Astrocyte (in vitro differentiated cells and primary cell): ENCODE data around the gene MPST.

Experiments used
- EZH2 ChIP-seq: IDR thresholded peaks from 2 replicates; pipeline ENCODE4 v1.6.1; 2012; ENCODE audit warnings: mild to moderate bottlenecking, low read length, inconsistent platforms; ENCODE audit not compliant: insufficient read depth
- TF ChIP-seq, protein P1 (sequence below): IDR thresholded peaks from 2 replicates; pipeline ENCODE4 v1.5.1; 2011; ENCODE audit warnings: low read depth, mild to moderate bottlenecking, inconsistent platforms, low read length, moderate library complexity; ENCODE audit not compliant: insufficient read depth

DNA sequence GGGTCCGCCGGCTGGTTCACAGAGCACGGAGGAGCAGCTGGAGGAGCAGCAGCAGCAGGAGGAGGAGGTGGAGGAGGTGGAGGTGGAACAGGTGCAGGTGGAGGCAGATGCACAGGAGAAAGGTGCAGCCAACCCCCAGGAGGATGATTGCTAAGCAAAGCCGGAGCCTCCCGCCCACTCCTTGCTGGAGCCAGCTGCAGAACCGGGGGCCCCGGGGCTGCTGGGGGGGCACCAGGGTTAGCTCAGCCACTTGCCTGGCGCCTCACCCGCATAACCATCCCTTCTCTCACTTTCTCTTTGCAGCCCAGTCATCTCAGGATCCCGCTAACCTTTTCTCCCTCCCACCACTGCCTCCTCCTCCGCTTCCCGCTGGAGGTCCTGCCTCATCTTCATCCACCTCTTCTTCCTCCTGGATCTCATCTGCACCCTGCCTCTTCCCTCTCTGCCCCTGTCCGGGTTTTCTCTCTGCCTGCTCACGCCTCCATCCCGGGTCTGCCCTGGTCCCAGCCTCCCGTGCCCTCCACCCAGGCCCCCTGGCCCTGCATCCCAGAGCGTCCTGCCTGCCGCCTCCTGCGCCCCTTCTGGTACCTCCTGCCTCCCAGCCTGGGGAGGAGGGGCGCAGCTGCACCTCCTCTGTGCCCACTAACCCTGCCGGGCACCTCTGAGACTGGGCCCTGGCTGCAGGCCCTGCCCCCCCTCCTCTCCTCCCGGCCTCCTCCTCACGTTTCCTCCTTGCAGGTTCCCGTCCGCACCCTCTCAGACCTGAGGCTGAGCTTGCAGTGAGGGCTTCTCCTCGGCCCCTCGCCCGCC lies 41.5 kb downstream of the MPST start:
- TF ChIP-seq, protein P1, sequence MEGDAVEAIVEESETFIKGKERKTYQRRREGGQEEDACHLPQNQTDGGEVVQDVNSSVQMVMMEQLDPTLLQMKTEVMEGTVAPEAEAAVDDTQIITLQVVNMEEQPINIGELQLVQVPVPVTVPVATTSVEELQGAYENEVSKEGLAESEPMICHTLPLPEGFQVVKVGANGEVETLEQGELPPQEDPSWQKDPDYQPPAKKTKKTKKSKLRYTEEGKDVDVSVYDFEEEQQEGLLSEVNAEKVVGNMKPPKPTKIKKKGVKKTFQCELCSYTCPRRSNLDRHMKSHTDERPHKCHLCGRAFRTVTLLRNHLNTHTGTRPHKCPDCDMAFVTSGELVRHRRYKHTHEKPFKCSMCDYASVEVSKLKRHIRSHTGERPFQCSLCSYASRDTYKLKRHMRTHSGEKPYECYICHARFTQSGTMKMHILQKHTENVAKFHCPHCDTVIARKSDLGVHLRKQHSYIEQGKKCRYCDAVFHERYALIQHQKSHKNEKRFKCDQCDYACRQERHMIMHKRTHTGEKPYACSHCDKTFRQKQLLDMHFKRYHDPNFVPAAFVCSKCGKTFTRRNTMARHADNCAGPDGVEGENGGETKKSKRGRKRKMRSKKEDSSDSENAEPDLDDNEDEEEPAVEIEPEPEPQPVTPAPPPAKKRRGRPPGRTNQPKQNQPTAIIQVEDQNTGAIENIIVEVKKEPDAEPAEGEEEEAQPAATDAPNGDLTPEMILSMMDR, result no peak
- TF ChIP-seq EZH2, result no peak
